DND-41 (cell line): ENCODE measurements around the gene CLINT1.

ENCODE experiments used
- ATAC-seq: fragments of 200-7000 bp; cut with Tn5 transposase; 3 replicates; pipeline ENCODE4 v1.9.1; 2021; ENCODE audit warnings: low read depth; ENCODE audit not compliant: insufficient read depth
- DNase-seq: peaks from one replicate; pipeline ENCODE4 v3.0.0-alpha.2; 2020
- H2AFZ ChIP-seq: 2 replicates; pipeline ENCODE4 v1.6.0; 2012; ENCODE audit warnings: low read depth, low read length
- H3K27ac ChIP-seq: 2 replicates; pipeline ENCODE4 v1.5.1; 2012; ENCODE audit warnings: low read length, inconsistent platforms
- H3K27me3 ChIP-seq: fragments of 200-600 bp; sonication (generic); 2 replicates; pipeline ENCODE4 v1.6.0; 2012; ENCODE audit warnings: low read length, mild to moderate bottlenecking, inconsistent platforms; ENCODE audit not compliant: insufficient read depth, poor library complexity
- H3K36me3 ChIP-seq: 2 replicates; pipeline ENCODE4 v1.5.1; 2012; ENCODE audit warnings: low read length, inconsistent platforms; ENCODE audit not compliant: insufficient read depth
- H3K4me1 ChIP-seq: 2 replicates; pipeline ENCODE4 v1.5.1; 2012; ENCODE audit warnings: mild to moderate bottlenecking, low read length; ENCODE audit not compliant: insufficient read depth
- H3K4me2 ChIP-seq: 2 replicates; pipeline ENCODE4 v1.6.0; 2012; ENCODE audit warnings: mild to moderate bottlenecking, moderate library complexity, low read length, inconsistent platforms; ENCODE audit not compliant: insufficient read depth
- H3K4me3 ChIP-seq, 2 experiments: fragments of 200-600 bp in 1 of 2; shearing (Covaris generic) in 1 of 2; 2 replicates each; pipeline ENCODE4 v1.5.1; 2012 to 2016; ENCODE audit warnings: inconsistent platforms in 2 of 2, low read length in 2 of 2, mild to moderate bottlenecking in 2 of 2, low read depth in 1 of 2, moderate library complexity in 1 of 2
- H3K79me2 ChIP-seq: 2 replicates; pipeline ENCODE4 v1.6.0; 2012; ENCODE audit warnings: low read length, inconsistent platforms; ENCODE audit not compliant: insufficient read depth
- H3K9ac ChIP-seq: 2 replicates; pipeline ENCODE4 v1.6.0; 2012; ENCODE audit warnings: low read depth, mild to moderate bottlenecking, inconsistent platforms, low read length, moderate library complexity
- H3K9me3 ChIP-seq: 2 replicates; pipeline ENCODE4 v1.5.1; 2012; ENCODE audit warnings: low read length, moderate library complexity, mild to moderate bottlenecking, inconsistent platforms; ENCODE audit not compliant: insufficient read depth, severe bottlenecking
- H4K20me1 ChIP-seq: 2 replicates; pipeline ENCODE4 v1.6.0; 2012; ENCODE audit warnings: low read length; ENCODE audit not compliant: insufficient read depth
- CTCF ChIP-seq: IDR thresholded peaks from 2 replicates; pipeline ENCODE4 v1.5.1; 2012; ENCODE audit warnings: borderline replicate concordance, low read length, moderate library complexity, mild to moderate bottlenecking; ENCODE audit not compliant: poor library complexity, severe bottlenecking; ENCODE audit errors: extremely low read depth
- EZH2 ChIP-seq: IDR thresholded peaks from 3 replicates; pipeline ENCODE4 v1.6.1; 2012; ENCODE audit warnings: borderline replicate concordance, low read depth, mild to moderate bottlenecking, moderate library complexity, low read length, inconsistent platforms; ENCODE audit not compliant: severe bottlenecking

Gene CLINT1

GRCh38 chr5:157772127-157772526 lies 86.8 kb downstream of the CLINT1 start:
- Histone ChIP-seq H2AFZ (no peak overlapping the region), H3K4me2 (no peak overlapping the region), H4K20me1 (no peaks in the 10 kb centered on the region), H3K79me2 (no peaks in the 10 kb centered on the region), H3K9me3 (no peaks in the 10 kb centered on the region), H3K9ac (no peak overlapping the region), H3K27ac (no peak overlapping the region), H3K36me3 (no peaks in the 10 kb centered on the region), H3K4me3 (no peak overlapping the region), H3K27me3 (no peaks in the 10 kb centered on the region), H3K4me1 (peaks cover under 1% of the 10 kb centered on the region)
- TF ChIP-seq CTCF (no peak), EZH2 (no peak)
- ATAC-seq (no peak), DNase-seq (no peak)

- H3K27me3 ChIP-seq, result no peaks in the 10 kb centered on the region
- no peaks in the 10 kb centered on the region for H3K9me3 ChIP-seq
- H2AFZ ChIP-seq, result no peak overlapping the region
- no peak for TF ChIP-seq CTCF
- TF ChIP-seq EZH2, result no peak
- ATAC-seq (no peak), DNase-seq (no peak)
- no peaks in the 10 kb centered on the region for H3K4me1 ChIP-seq
- no peaks in the 10 kb centered on the region for H3K36me3 ChIP-seq
- H3K79me2 ChIP-seq, result no peaks in the 10 kb centered on the region
- H3K4me3 ChIP-seq, result no peak overlapping the region
- no peak overlapping the region for H3K9ac ChIP-seq
- H3K27ac ChIP-seq, result no peak overlapping the region
- no peaks in the 10 kb centered on the region for H4K20me1 ChIP-seq
- H3K4me2 ChIP-seq, result no peak overlapping the region
These were observed 88.3 kb downstream of the CLINT1 start for GRCh38 chr5:157770665-157771064.

GRCh38 chr5:157767689-157768088 lies 91.3 kb downstream of the CLINT1 start:
- no peak overlapping the region for H3K9ac ChIP-seq
- H3K27ac ChIP-seq, result no peak overlapping the region

More at GRCh38 chr5:157767689-157768088, 91.3 kb downstream of the CLINT1 start:
- no peak for TF ChIP-seq EZH2
- TF ChIP-seq CTCF, result no peak
- no peak for DNase-seq
- Histone ChIP-seq H2AFZ (no peak overlapping the region), H3K27me3 (no peaks in the 10 kb centered on the region), H3K9me3 (no peaks in the 10 kb centered on the region), H3K79me2 (no peaks in the 10 kb centered on the region), H3K4me1 (no peaks in the 10 kb centered on the region), H3K4me2 (no peak overlapping the region), H4K20me1 (no peaks in the 10 kb centered on the region), H3K36me3 (no peaks in the 10 kb centered on the region), H3K4me3 (no peak overlapping the region)
- ATAC-seq, result no peak
